HFF-Myc (cell line): ENCODE results near the gene RASGRF1.
A peak's percentile ranks its signal among the peaks of the same experiment; 100 is the strongest.

ENCODE experiments used
- DNase-seq: peaks from one replicate; pipeline ENCODE4 v3.0.0-alpha.2; 2011; ENCODE audit warnings: low read depth; ENCODE audit errors: extremely low read depth
- H3K4me3 ChIP-seq: replicated peaks from 2 replicates; pipeline ENCODE4 v1.5.1; 2011; ENCODE audit warnings: low read depth, mild to moderate bottlenecking, control low read depth, low read length
- TF ChIP-seq, protein P1 (sequence below): IDR thresholded peaks from 2 replicates; pipeline ENCODE4 v1.5.1; 2012; ENCODE audit warnings: mild to moderate bottlenecking, low read depth, low read length, control low read depth; ENCODE audit errors: missing control alignments

The RASGRF1 gene

DNA sequence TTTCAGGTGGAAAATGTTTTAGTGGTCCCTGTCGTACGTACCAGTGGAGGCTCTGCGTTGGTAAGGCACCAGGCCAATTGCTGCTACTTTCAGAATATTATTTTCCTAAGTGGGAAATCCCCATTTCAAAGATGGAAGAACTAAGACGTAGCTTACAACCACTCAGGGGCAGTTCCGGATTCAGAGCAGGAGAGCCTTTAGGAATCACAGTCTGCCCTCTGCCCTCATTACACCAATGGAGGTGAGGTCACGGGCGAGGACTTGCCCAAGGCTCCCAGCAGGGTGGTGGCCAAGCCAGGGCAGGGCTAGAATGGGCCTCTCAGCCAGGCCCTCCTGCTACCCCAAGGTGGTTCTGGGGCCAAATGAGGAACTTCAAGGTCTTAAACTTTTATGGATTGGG lies 72.6 kb downstream of the RASGRF1 start:
- no peak for DNase-seq
- H3K4me3 ChIP-seq = no peak overlapping the region
- TF ChIP-seq, protein P1, sequence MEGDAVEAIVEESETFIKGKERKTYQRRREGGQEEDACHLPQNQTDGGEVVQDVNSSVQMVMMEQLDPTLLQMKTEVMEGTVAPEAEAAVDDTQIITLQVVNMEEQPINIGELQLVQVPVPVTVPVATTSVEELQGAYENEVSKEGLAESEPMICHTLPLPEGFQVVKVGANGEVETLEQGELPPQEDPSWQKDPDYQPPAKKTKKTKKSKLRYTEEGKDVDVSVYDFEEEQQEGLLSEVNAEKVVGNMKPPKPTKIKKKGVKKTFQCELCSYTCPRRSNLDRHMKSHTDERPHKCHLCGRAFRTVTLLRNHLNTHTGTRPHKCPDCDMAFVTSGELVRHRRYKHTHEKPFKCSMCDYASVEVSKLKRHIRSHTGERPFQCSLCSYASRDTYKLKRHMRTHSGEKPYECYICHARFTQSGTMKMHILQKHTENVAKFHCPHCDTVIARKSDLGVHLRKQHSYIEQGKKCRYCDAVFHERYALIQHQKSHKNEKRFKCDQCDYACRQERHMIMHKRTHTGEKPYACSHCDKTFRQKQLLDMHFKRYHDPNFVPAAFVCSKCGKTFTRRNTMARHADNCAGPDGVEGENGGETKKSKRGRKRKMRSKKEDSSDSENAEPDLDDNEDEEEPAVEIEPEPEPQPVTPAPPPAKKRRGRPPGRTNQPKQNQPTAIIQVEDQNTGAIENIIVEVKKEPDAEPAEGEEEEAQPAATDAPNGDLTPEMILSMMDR = no peak

DNA sequence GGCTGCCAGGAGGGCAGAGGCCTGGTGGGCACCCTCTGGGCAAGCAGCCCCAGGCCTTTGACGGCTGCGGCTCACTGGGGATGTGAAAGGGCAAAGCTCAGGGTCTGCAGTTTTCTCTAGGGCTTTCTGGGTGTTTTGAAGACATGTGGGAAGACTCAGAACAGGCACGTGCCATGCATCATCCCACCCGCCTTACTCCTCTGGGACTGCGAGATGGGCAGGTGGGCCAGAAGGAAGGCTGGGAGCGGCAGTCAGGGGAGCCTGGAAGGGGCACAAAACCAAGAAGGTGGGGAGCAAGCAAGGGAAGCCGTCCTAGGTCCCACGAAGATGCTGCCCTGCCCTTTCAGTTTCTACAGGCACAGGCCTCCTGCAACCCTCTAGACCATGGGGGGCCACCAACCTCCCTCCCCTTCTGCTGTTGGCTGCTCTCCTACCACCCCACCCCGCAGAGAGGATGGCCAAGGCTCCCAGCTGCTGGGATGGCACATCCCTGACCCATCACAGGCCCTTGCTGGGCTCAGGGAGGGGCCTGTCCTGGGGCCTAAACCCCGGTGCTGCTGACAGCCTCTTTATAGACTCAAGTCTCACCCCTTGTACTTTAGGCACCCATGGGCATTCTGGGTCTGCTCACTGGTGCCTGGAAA lies 73.9 kb downstream of the RASGRF1 start:
- TF ChIP-seq, protein P1 = no peak
- H3K4me3 ChIP-seq = no peak overlapping the region
- no peak for DNase-seq

DNA sequence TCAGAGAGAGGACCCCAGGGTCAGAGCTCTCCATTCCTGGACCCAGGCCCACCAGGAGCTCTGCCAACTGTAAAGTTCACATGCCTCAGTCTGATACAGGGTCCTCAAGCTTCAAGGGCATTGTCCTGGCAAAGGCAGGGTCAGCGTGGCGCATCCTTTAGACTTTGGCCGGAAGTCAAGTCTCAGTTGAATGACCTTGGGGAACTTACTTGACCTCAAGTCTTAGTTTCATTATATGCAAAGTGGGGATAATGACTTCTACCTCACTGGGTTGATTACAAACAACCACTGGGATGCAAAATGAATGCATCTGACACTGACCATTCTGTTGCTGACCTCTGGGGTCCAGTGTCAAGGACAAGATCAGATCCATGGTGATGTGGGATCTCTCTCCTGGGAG lies 75.2 kb downstream of the RASGRF1 start:
- DNase-seq = no peak
- TF ChIP-seq, protein P1 = no peak
- H3K4me3 ChIP-seq = no peak overlapping the region

DNA sequence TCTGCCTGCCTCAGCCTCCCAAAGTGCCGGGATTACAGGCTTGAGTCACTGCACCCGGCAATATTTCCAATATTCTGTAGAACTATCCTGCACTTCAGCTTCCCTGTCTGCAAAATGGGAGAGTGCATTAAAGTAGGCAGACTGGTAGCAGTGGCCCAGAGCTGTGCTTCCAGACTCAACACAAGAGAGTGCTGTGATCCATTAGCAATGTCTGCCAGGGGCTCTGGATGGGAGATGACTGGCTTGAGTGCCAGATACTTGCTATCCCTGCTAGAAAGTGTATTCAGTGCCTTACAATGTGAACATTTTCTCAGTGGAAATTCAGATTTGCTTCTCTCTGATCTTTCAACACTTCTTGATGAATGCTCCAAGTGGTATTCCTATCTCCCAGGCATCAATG lies 80.3 kb downstream of the RASGRF1 start:
- TF ChIP-seq, protein P1 = no peak
- H3K4me3 ChIP-seq = no peak overlapping the region
- no peak for DNase-seq

DNA sequence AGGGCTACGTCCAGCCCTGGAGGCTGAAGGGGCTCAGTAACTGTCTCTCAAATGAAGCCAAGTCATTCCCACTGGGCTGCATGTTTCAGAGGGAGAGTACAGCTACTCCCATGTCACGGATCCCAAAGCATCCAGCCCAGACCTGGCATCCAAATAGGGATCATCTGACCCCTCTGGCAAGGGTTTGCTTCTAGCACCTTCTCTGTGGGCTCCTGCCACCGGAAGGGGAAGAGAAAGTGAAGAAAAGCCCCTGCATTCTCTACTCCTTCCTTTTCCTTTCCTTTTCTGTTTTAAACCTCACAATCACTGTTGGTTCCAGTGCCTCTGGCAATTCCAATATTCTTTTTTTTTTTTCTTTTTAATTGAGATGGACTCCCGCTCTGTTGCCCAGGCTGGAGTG lies 81.2 kb downstream of the RASGRF1 start:
- no peak for DNase-seq
- TF ChIP-seq, protein P1 = no peak
- H3K4me3 ChIP-seq = no peak overlapping the region

DNA sequence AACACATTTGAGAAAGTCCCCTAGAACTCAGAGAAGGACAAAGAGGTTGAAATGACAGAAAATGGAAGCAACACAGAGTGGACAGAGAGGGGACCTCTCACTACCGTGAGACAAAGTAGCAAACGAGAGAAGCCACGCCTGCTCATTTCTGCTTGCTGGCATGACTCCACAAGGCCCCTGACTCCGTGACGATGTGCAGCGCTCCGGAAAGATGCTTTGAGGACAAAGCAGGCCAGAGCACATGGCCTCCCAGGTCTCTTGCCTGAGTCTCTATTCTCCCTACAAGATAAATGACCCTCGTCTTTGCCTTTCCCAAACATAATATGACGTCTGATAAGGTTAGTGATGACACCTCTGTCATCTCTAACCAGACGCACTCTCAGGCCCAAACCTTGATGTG lies 81.9 kb downstream of the RASGRF1 start:
- TF ChIP-seq, protein P1 = no peak
- DNase-seq = no peak
- H3K4me3 ChIP-seq = no peak overlapping the region

DNA sequence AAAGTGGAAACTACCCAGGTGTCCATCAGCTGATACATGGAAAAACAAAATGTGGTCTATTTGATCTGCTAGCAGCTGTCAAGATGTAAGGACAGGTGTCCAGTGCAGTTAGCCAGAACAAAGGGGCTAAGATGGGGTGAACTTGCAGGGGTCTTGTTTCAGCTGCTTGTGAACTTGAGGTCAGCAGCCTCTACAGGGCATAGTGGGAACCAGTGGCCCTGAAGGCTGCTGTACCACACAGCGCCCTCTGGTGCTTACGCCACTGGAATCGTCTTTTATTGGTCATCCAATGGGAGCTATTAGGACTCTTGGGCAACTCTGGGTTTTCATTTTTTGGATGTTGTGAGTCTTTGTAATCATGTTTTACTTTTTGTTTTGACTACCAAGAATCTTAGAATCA lies 83.5 kb downstream of the RASGRF1 start:
- H3K4me3 ChIP-seq = no peak overlapping the region
- no peak for DNase-seq
- TF ChIP-seq, protein P1 = peak; percentile 59
